HG03097 (cell line): ENCODE results near the gene RAET1G.

Experiments used
- ATAC-seq: cut with Tn5 transposase; IDR thresholded peaks from one replicate; pipeline ENCODE4 v1.9.1; 2021; ENCODE audit not compliant: unreplicated experiment, low FRiP score

The RAET1G gene

GRCh38 chr6:149872233-149872632 is 50.7 kb downstream of the RAET1G start:
- no peak for ATAC-seq

GRCh38 chr6:149871182-149871581 is 51.7 kb downstream of the RAET1G start:
- ATAC-seq: no peak

GRCh38 chr6:149869275-149869892 is 53.5 kb downstream of the RAET1G start:
- ATAC-seq: no peak

- ATAC-seq: no peak
Observed at GRCh38 chr6:149867876-149868640, 54.9 kb downstream of the RAET1G start.
